K562 (cell line): ENCODE data around the gene HDLBP. TPM values are rescaled to one million over a fixed set of nuclear protein-coding genes. Genes with fewer than 3 reads are reported as not detected.

Experiments
- ATAC-seq: fragments of 200-7000 bp; cut with Tn5 transposase; 3 replicates; pipeline ENCODE4 v1.9.1; 2020; ENCODE audit warnings: moderate library complexity
- BruUV-seq: library from RNA; stranded (reverse); fragments of 400-500 nt; replicated peaks from 2 replicates; lab custom pipeline; 2021; lab: Mats Ljungman, UMichigan
- CTCF ChIA-PET: fragments of 300-600 bp; formaldehyde crosslinking; extraction: SDS; loops from one replicate; lab custom pipeline; 2021; ENCODE audit warnings: low intra/inter-chr PET ratio; lab: Yijun Ruan, JAX
- POLR2A ChIA-PET: fragments of 300-600, 350-650 bp; sonication (Branson Sonifier 250); formaldehyde crosslinking; extraction: SDS; loops from one replicate; lab custom pipeline; 2021; ENCODE audit warnings: antibody characterized with exemption, inconsistent platforms; lab: Yijun Ruan, JAX
- DNase-seq, 4 experiments: peaks; one replicate each; pipeline versions ENCODE4 v3.0.0 to v3.0.0-alpha.2; 2011 to 2018; ENCODE audit warnings: low spot score in 3 of 4, mixed read lengths in 3 of 4; ENCODE audit errors: extremely low read depth in 1 of 4
- FAIRE-seq: peaks from 2 replicates; lab custom pipeline; 2011; peaks lifted over from hg19 to GRCh38; lab: Jason Lieb, UNC
- H2AFZ ChIP-seq: 2 replicates; pipeline ENCODE4 v1.6.0; 2011; ENCODE audit warnings: low read depth, low read length, control low read depth, inconsistent platforms
- H3K27ac ChIP-seq: fragments of 200-600 bp; 3 replicates; pipeline ENCODE4 v1.8.0; 2011; ENCODE audit warnings: low read depth, mild to moderate bottlenecking, control low read depth, inconsistent platforms, low read length, moderate library complexity, mixed read lengths; ENCODE audit errors: extremely low read depth
- H3K27me3 ChIP-seq, 2 experiments: fragments of 300-600 bp in 1 of 2; 2 replicates in 1 of 2; 3 replicates in 1 of 2; pipeline versions ENCODE4 v1.6.0 to v1.8.0; 2011; ENCODE audit warnings: inconsistent platforms in 2 of 2, low read length in 2 of 2, mild to moderate bottlenecking in 1 of 2, mixed read lengths in 1 of 2, moderate library complexity in 1 of 2; ENCODE audit not compliant: control insufficient read depth in 2 of 2, insufficient read depth in 2 of 2
- H3K36me3 ChIP-seq: fragments of 300-600 bp; 3 replicates; pipeline ENCODE4 v1.8.0; 2011; ENCODE audit warnings: mild to moderate bottlenecking, low read length, inconsistent platforms; ENCODE audit not compliant: control insufficient read depth, insufficient read depth
- H3K4me1 ChIP-seq, 2 experiments: fragments of 200-600 bp in 1 of 2; replicated peaks in 1 of 2; 2 replicates in 1 of 2; 3 replicates in 1 of 2; pipeline versions ENCODE4 v1.5.1 to v1.8.0; 2011; ENCODE audit warnings: inconsistent platforms in 2 of 2, low read length in 2 of 2, mild to moderate bottlenecking in 1 of 2, mixed read lengths in 1 of 2, moderate library complexity in 1 of 2; ENCODE audit not compliant: control insufficient read depth in 2 of 2, insufficient read depth in 2 of 2
- H3K4me2 ChIP-seq: 2 replicates; pipeline ENCODE4 v1.6.1; 2011; ENCODE audit warnings: low read length, control low read depth, inconsistent platforms, mixed read lengths; ENCODE audit not compliant: insufficient read depth
- H3K4me3 ChIP-seq: fragments of 200-600 bp; sonication (generic), shearing (Covaris generic); 2 replicates; pipeline ENCODE4 v1.5.1; 2016; ENCODE audit warnings: control low read depth, inconsistent platforms
- H3K79me2 ChIP-seq: fragments of 200-600 bp; 3 replicates; pipeline ENCODE4 v1.8.0; 2011; ENCODE audit warnings: low read length, inconsistent platforms; ENCODE audit not compliant: control insufficient read depth, insufficient read depth
- H3K9ac ChIP-seq, 2 experiments: 2 replicates each; pipeline versions ENCODE4 v1.6.0 to v1.6.1; 2011; ENCODE audit warnings: low read depth in 2 of 2, low read length in 2 of 2, control low read depth in 1 of 2, inconsistent platforms in 1 of 2, mild to moderate bottlenecking in 1 of 2, mixed read lengths in 1 of 2; ENCODE audit not compliant: insufficient read depth in 1 of 2
- H3K9me1 ChIP-seq: one replicate; pipeline ENCODE4 v1.6.0; 2011; ENCODE audit warnings: inconsistent platforms, mild to moderate bottlenecking, low read length, moderate library complexity; ENCODE audit not compliant: control insufficient read depth, insufficient read depth
- H3K9me3 ChIP-seq: replicated peaks from 2 replicates; pipeline ENCODE4 v1.5.1; 2011; ENCODE audit warnings: low read depth, low read length, inconsistent platforms; ENCODE audit not compliant: control insufficient read depth, insufficient read depth
- H4K20me1 ChIP-seq: replicated peaks from 2 replicates; pipeline ENCODE4 v1.6.1; 2011; ENCODE audit warnings: low read length, inconsistent platforms, mixed read lengths; ENCODE audit not compliant: control insufficient read depth, insufficient read depth
- DIDO1 ChIP-seq: fragments of 450-650 bp; IDR thresholded peaks from 2 replicates; pipeline ENCODE4 v1.6.1; 2016; ENCODE audit warnings: low read depth, missing biosample characterization, missing genetic modification characterization
- EHMT2 ChIP-seq: fragments of 450-650 bp; IDR thresholded peaks from 2 replicates; pipeline ENCODE4 v1.6.1; 2018; ENCODE audit warnings: antibody characterized with exemption
- ELK1 ChIP-seq: sonication (generic); formaldehyde crosslinking; IDR thresholded peaks from 2 replicates; pipeline ENCODE4 v1.8.1; 2022; ENCODE audit warnings: missing genetic modification reagents
- ETV6 ChIP-seq, 3 experiments: fragments of 150-350 bp in 1 of 3; sonication (generic) in 1 of 3; formaldehyde crosslinking in 1 of 3; IDR thresholded peaks; 2 replicates each; pipeline versions ENCODE4 v1.6.1 to v1.8.0; 2014 to 2022; ENCODE audit warnings: borderline replicate concordance in 2 of 3, low read depth in 2 of 3, antibody characterized with exemption in 1 of 3, low read length in 1 of 3, mild to moderate bottlenecking in 1 of 3, missing genetic modification reagents in 1 of 3
- FOXK1 ChIP-seq: sonication (generic); formaldehyde crosslinking; IDR thresholded peaks from 2 replicates; pipeline ENCODE4 v1.8.0; 2022; ENCODE audit warnings: missing genetic modification reagents, mild to moderate bottlenecking, borderline replicate concordance
- GTF2B ChIP-seq: IDR thresholded peaks from 2 replicates; pipeline ENCODE4 v1.6.1; 2011; ENCODE audit not compliant: insufficient read length; ENCODE audit errors: extremely low read depth
- KHSRP ChIP-seq: fragments of 450-650 bp; IDR thresholded peaks from 2 replicates; pipeline ENCODE4 v1.6.1; 2017
- LARP7 ChIP-seq: fragments of 450-650 bp; IDR thresholded peaks from 2 replicates; pipeline ENCODE4 v1.6.1; 2016
- MAFG ChIP-seq: fragments of 450-650 bp; conservative IDR thresholded peaks from 2 replicates; pipeline ENCODE4 v1.6.1; 2016; ENCODE audit warnings: missing genetic modification characterization, missing compliant biosample characterization
- SIRT6 ChIP-seq: IDR thresholded peaks from one replicate; pipeline ENCODE4 v1.6.1; 2012; ENCODE audit warnings: low read depth, mild to moderate bottlenecking, control low read depth, inconsistent platforms, low read length, moderate library complexity
- SNAPC5 ChIP-seq: fragments of 250-450 bp; sonication (Bioruptor Pico); IDR thresholded peaks from 2 replicates; pipeline ENCODE4 v1.8.0; 2021; ENCODE audit warnings: moderate library complexity, mild to moderate bottlenecking, inconsistent platforms
- WHSC1 ChIP-seq: IDR thresholded peaks from one replicate; pipeline ENCODE4 v1.6.1; 2012; ENCODE audit warnings: low read length, control low read depth, inconsistent platforms
- XRCC5 ChIP-seq: fragments of 200-400 bp; formaldehyde crosslinking; IDR thresholded peaks from 2 replicates; pipeline ENCODE4 v1.6.1; 2017; ENCODE audit warnings: low read depth, mild to moderate bottlenecking, low read length
- YBX1 ChIP-seq: fragments of 450-650 bp; IDR thresholded peaks from 2 replicates; pipeline ENCODE4 v1.7.1; 2016; ENCODE audit warnings: mild to moderate bottlenecking
- ZBTB17 ChIP-seq: fragments of 450-650 bp; formaldehyde crosslinking; IDR thresholded peaks from 2 replicates; pipeline ENCODE4 v1.4.0; 2020; ENCODE audit warnings: mild to moderate bottlenecking
- ZC3H8 ChIP-seq: fragments of 450-650 bp; IDR thresholded peaks from 2 replicates; pipeline ENCODE4 v1.6.1; 2017
- ZNF324 ChIP-seq: fragments of 250-450 bp; sonication (Bioruptor Pico); IDR thresholded peaks from 2 replicates; pipeline ENCODE4 v1.4.0; 2020; ENCODE audit warnings: mild to moderate bottlenecking
- ZNF431 ChIP-seq: sonication (generic); formaldehyde crosslinking; IDR thresholded peaks from 2 replicates; pipeline ENCODE4 v1.8.0; 2022; ENCODE audit warnings: mild to moderate bottlenecking, missing genetic modification reagents
- WGBS: fragments of 100-300 bp; shearing (Covaris generic); methylation state at CpG from one replicate; pipeline ENCODE4 v1.1.6; 2016; ENCODE audit warnings: low coverage, mixed read lengths; ENCODE audit not compliant: insufficient coverage; ENCODE audit errors: missing lambda C conversion rate; 5-methylcytosine and 5-hydroxymethylcytosine counted together
- in situ Hi-C: fragments of 300-500 bp; cut with MboI; formaldehyde crosslinking; loops from 4 replicates; pipeline ENCODE4 v1.15.0; 2018; ENCODE audit warnings: inconsistent platforms, mixed read lengths
- intact Hi-C: fragments of 100-400 bp; cut with micrococcal nuclease; formaldehyde crosslinking; loops from 2 replicates; pipeline ENCODE4 v1.14.2; 2022
- polyA plus RNA-seq, 8 experiments: library from polyadenylated mRNA; depleted of rRNA in 4 of 8; stranded (reverse) in 5 of 8; unstranded in 3 of 8; fragments of >200 nt; fragmentation: Nextera tagmentation in 2 of 8; fragmentation: Illumina TruSeq in 1 of 8; extraction: Ambion mirVana in 2 of 8; extraction: Trizol in 1 of 8; gene quantifications; 2 replicates each; pipeline versions ENCODE4 v1.2.1 to v1.2.3, GENCODE V29; 2011 to 2014; ENCODE audit warnings: inconsistent platforms in 1 of 8, missing spikeins in 1 of 8
- total RNA-seq, 7 experiments: library from RNA; depleted of rRNA in 6 of 7; stranded (reverse); fragments of >200 nt in 6 of 7; fragmentation: Illumina TruSeq in 2 of 7; extraction: Trizol in 2 of 7; gene quantifications; 2 replicates each; pipeline versions ENCODE4 v1.2.1 to v1.2.3, GENCODE V29; 2011 to 2021; ENCODE audit warnings: low replicate concordance in 1 of 7

HDLBP gene
- total and polyA plus RNA-seq, 9 of the 15 experiments (the other 6 are each of a cell fraction or from before 2014, with no cell fraction given): 24.4 to 378 (median 146) TPM

GRCh38 chr2:241183221-241183620 is 132.3 kb downstream of the HDLBP start:
- ATAC-seq: no peak
- no peak for DNase-seq
- no peaks in the 10 kb centered on the region; a peak in 1 of 5 replicates for H3K27me3 ChIP-seq
- no peaks in the 10 kb centered on the region for H4K20me1 ChIP-seq
- H3K79me2 ChIP-seq: no peaks in the 10 kb centered on the region
- no peaks in the 10 kb centered on the region for H3K9me3 ChIP-seq
- TF ChIP-seq ZC3H8 (no peak), EHMT2 (no peak), ZBTB17 (CRISPR knock-in tag) (no peak), XRCC5 (no peak), KHSRP (no peak), ETV6 (IDR thresholded peaks at IDR 0.05; ENCODE audit: borderline replicate concordance in 1 of 2, low read depth in 2 of 2, low read length in 1 of 2) (no peak), ETV6 (CRISPR knock-in tag; IDR thresholded peaks at IDR 0.05; ENCODE audit: borderline replicate concordance) (no peak), SNAPC5 (CRISPR knock-in tag) (no peak), GTF2B (no peak), WHSC1 (no peak), FOXK1 (CRISPR knock-in tag) (no peak), ELK1 (no peak), SIRT6 (no peak), ZNF324 (CRISPR knock-in tag) (no peak), LARP7 (no peak), MAFG (tag) (no peak), YBX1 (no peak), DIDO1 (tag) (no peak), ZNF431 (no peak)
- no peak for FAIRE-seq
- WGBS: 59% methylated on average over 8 of the region's 9 CpGs
- no peak overlapping the region for H3K4me2 ChIP-seq
- H3K36me3 ChIP-seq: 0 out of 3 replicates have a peak, but pooled peaks cover 7% of the 10 kb centered on the region
- POLR2A ChIA-PET: no interaction called here
- H3K4me1 ChIP-seq: peaks cover 0 to 5% of the 10 kb centered on the region in 2 experiments; a peak in 2 of 5 replicates
- CTCF ChIA-PET: no interaction called here
- no peaks in the 10 kb centered on the region for H3K9me1 ChIP-seq
- in situ Hi-C loops (no loop called here), intact Hi-C loops (no loop called here)
- H3K27ac ChIP-seq: no peak overlapping the region
- no peak overlapping the region for H2AFZ ChIP-seq
- no peak overlapping the region for H3K9ac ChIP-seq
- H3K4me3 ChIP-seq: no peak overlapping the region
- no TSS peak for BruUV-seq
